T-helper 17 cell (primary cell): Measurements from ENCODE around the gene POU2F3. TPM values are rescaled to one million over a fixed set of nuclear protein-coding genes. Genes with fewer than 3 reads are reported as not detected.

Experiments used
- ATAC-seq: fragments of 150-1000 bp; cut with Tn5 transposase; 2 replicates; pipeline ENCODE4 v1.10.0; 2021; ENCODE audit warnings: mild to moderate bottlenecking, moderate library complexity
- DNase-seq, 3 donors: peaks; one replicate each; pipeline versions ENCODE4 v3.0.0 to v3.0.0-alpha.2; 2020 to 2021
- H3K9me3 ChIP-seq: one replicate; pipeline ENCODE4 v1.7.0; 2013; ENCODE audit warnings: low read length, mild to moderate bottlenecking; ENCODE audit not compliant: control insufficient read depth, poor library complexity, severe bottlenecking
- H3K27ac Mint-ChIP-seq: one replicate; pipeline ENCODE4 v1.8.0; 2022; ENCODE audit warnings: mild to moderate bottlenecking, moderate library complexity, mixed read lengths
- H3K27me3 Mint-ChIP-seq: one replicate; pipeline ENCODE4 v1.8.0; 2022; ENCODE audit warnings: mixed read lengths
- H3K36me3 Mint-ChIP-seq: one replicate; pipeline ENCODE4 v1.8.0; 2022; ENCODE audit warnings: low read depth, mixed read lengths
- H3K4me1 Mint-ChIP-seq: one replicate; pipeline ENCODE4 v1.8.0; 2022; ENCODE audit warnings: mild to moderate bottlenecking, mixed read lengths
- H3K4me3 Mint-ChIP-seq: one replicate; pipeline ENCODE4 v1.8.0; 2022; ENCODE audit warnings: mild to moderate bottlenecking, moderate library complexity, mixed read lengths
- total RNA-seq, 4 donors: library from RNA in 2 of 4; stranded (reverse) in 2 of 4; gene quantifications; one replicate each; pipeline ENCODE4 v1.2.3 and lab custom pipeline; 2022 to 2026

Gene POU2F3
- total RNA-seq, 2 donors from 2014 or later, result not detected

GRCh38 chr11:120318906-120319305 lies 79.0 kb downstream of the POU2F3 start:
- peaks cover 56% of the 10 kb centered on the region for H3K27me3 Mint-ChIP-seq
- no peaks in the 10 kb centered on the region for H3K9me3 ChIP-seq
- ATAC-seq (no peak), DNase-seq (no peak)
- H3K4me1 Mint-ChIP-seq, result peaks cover 3% of the 10 kb centered on the region
- no peak overlapping the region for H3K4me3 Mint-ChIP-seq
- no peak overlapping the region for H3K27ac Mint-ChIP-seq
- H3K36me3 Mint-ChIP-seq, result peaks cover 4% of the 10 kb centered on the region

GRCh38 chr11:120324932-120325810 lies 85.2 kb downstream of the POU2F3 start, which contains the start of gene TLCD5:
Gene TLCD5, plus strand, starts transcription at chr11:120325299. Its CDS starts 2,143 bp downstream, at chr11:120327442.
- DNase-seq (peak in 1 of 3 donors; percentile 19), ATAC-seq (peak; percentile 71)
- H3K9me3 ChIP-seq, result no peaks in the 10 kb centered on the region
- Mint-ChIP-seq H3K27ac (peak within 1 kb of the TSS; percentile 57), H3K4me1 (peaks cover 29% of the 10 kb centered on the region), H3K4me3 (peak within 1 kb of the TSS; percentile 88), H3K27me3 (peaks cover 58% of the 10 kb centered on the region), H3K36me3 (no peaks in the 10 kb centered on the region)

GRCh38 chr11:120326228-120326627 lies 86.3 kb downstream of the POU2F3 start:
- H3K27ac Mint-ChIP-seq, result no peak overlapping the region
- peak overlapping the region; percentile 82 for H3K4me3 Mint-ChIP-seq
- peaks cover 29% of the 10 kb centered on the region for H3K4me1 Mint-ChIP-seq
- ATAC-seq, result no peak
- no peak for DNase-seq
- no peaks in the 10 kb centered on the region for H3K9me3 ChIP-seq
- peaks cover 63% of the 10 kb centered on the region for H3K27me3 Mint-ChIP-seq
- H3K36me3 Mint-ChIP-seq, result no peaks in the 10 kb centered on the region

GRCh38 chr11:120326845-120327281 lies 86.9 kb downstream of the POU2F3 start:
- DNase-seq (no peak), ATAC-seq (peak; percentile 66)
- H3K9me3 ChIP-seq, result no peaks in the 10 kb centered on the region
- peak overlapping the region; percentile 82 for H3K4me3 Mint-ChIP-seq
- peaks cover 29% of the 10 kb centered on the region for H3K4me1 Mint-ChIP-seq
- H3K27me3 Mint-ChIP-seq, result peaks cover 61% of the 10 kb centered on the region
- H3K27ac Mint-ChIP-seq, result no peak overlapping the region
- H3K36me3 Mint-ChIP-seq, result no peaks in the 10 kb centered on the region

- DNase-seq (no peak), ATAC-seq (no peak)
- H3K9me3 ChIP-seq, result no peaks in the 10 kb centered on the region
- Mint-ChIP-seq H3K4me3 (no peak overlapping the region), H3K4me1 (peaks cover 29% of the 10 kb centered on the region), H3K36me3 (no peaks in the 10 kb centered on the region), H3K27me3 (peaks cover 57% of the 10 kb centered on the region), H3K27ac (no peak overlapping the region)
These were observed 87.4 kb downstream of the POU2F3 start for GRCh38 chr11:120327311-120327710.

- peaks cover 37% of the 10 kb centered on the region for H3K27me3 Mint-ChIP-seq
- peaks cover 29% of the 10 kb centered on the region for H3K4me1 Mint-ChIP-seq
These were observed 89.6 kb downstream of the POU2F3 start for GRCh38 chr11:120329556-120329955.

GRCh38 chr11:120330045-120330444 lies 90.1 kb downstream of the POU2F3 start:
- Mint-ChIP-seq H3K4me3 (no peak overlapping the region), H3K4me1 (peaks cover 27% of the 10 kb centered on the region), H3K36me3 (no peaks in the 10 kb centered on the region), H3K27ac (no peak overlapping the region), H3K27me3 (peaks cover 33% of the 10 kb centered on the region)
- H3K9me3 ChIP-seq, result no peaks in the 10 kb centered on the region
- ATAC-seq (no peak), DNase-seq (no peak)

More at GRCh38 chr11:120329556-120329955, 89.6 kb downstream of the POU2F3 start:
- DNase-seq (no peak), ATAC-seq (no peak)
- no peaks in the 10 kb centered on the region for H3K9me3 ChIP-seq
- Mint-ChIP-seq H3K27ac (no peak overlapping the region), H3K36me3 (no peaks in the 10 kb centered on the region), H3K4me3 (no peak overlapping the region)

GRCh38 chr11:120331301-120331996 lies 91.5 kb downstream of the POU2F3 start:
- Mint-ChIP-seq H3K4me3 (no peak overlapping the region), H3K27ac (no peak overlapping the region), H3K36me3 (no peaks in the 10 kb centered on the region), H3K4me1 (peaks cover 22% of the 10 kb centered on the region), H3K27me3 (peaks cover 26% of the 10 kb centered on the region)
- no peaks in the 10 kb centered on the region for H3K9me3 ChIP-seq
- DNase-seq (no peak), ATAC-seq (no peak)

- no peak for ATAC-seq
- H3K4me3 Mint-ChIP-seq, result no peak overlapping the region
- no peaks in the 10 kb centered on the region for H3K36me3 Mint-ChIP-seq
- no peak for DNase-seq
- peaks cover 15% of the 10 kb centered on the region for H3K4me1 Mint-ChIP-seq
- peaks cover 25% of the 10 kb centered on the region for H3K27me3 Mint-ChIP-seq
- H3K9me3 ChIP-seq, result peaks cover 4% of the 10 kb centered on the region
- no peak overlapping the region for H3K27ac Mint-ChIP-seq
These were observed 93.1 kb downstream of the POU2F3 start for GRCh38 chr11:120332822-120333716.

- H3K9me3 ChIP-seq, result peaks cover 4% of the 10 kb centered on the region
- H3K27me3 Mint-ChIP-seq, result peaks cover 26% of the 10 kb centered on the region
These were observed 93.9 kb downstream of the POU2F3 start for GRCh38 chr11:120333801-120334200.

GRCh38 chr11:120334332-120334731 lies 94.4 kb downstream of the POU2F3 start:
- H3K9me3 ChIP-seq, result peaks cover 4% of the 10 kb centered on the region
- no peak for ATAC-seq
- H3K27ac Mint-ChIP-seq, result no peak overlapping the region
- H3K4me1 Mint-ChIP-seq, result peaks cover 16% of the 10 kb centered on the region
- H3K27me3 Mint-ChIP-seq, result peaks cover 26% of the 10 kb centered on the region
- no peak for DNase-seq
- H3K4me3 Mint-ChIP-seq, result no peak overlapping the region
- no peaks in the 10 kb centered on the region for H3K36me3 Mint-ChIP-seq

More at GRCh38 chr11:120333801-120334200, 93.9 kb downstream of the POU2F3 start:
- Mint-ChIP-seq H3K36me3 (no peaks in the 10 kb centered on the region), H3K27ac (no peak overlapping the region), H3K4me1 (peaks cover 14% of the 10 kb centered on the region), H3K4me3 (no peak overlapping the region)
- DNase-seq, result no peak
- ATAC-seq, result no peak

GRCh38 chr11:120334894-120335462 lies 95.0 kb downstream of the POU2F3 start:
- peaks cover 23% of the 10 kb centered on the region for H3K4me1 Mint-ChIP-seq
- peaks cover 31% of the 10 kb centered on the region for H3K27me3 Mint-ChIP-seq
- no peaks in the 10 kb centered on the region for H3K36me3 Mint-ChIP-seq
- H3K27ac Mint-ChIP-seq, result peak overlapping the region; percentile 34
- peak overlapping the region; percentile 88 for H3K4me3 Mint-ChIP-seq
- DNase-seq (peak in 1 of 3 donors; percentile 49), ATAC-seq (peak; percentile 62)
- peaks cover 4% of the 10 kb centered on the region for H3K9me3 ChIP-seq
